Prostate gland (tissue), 2 donors: ENCODE results near the gene FCN3. TPM values are rescaled to one million over a fixed set of nuclear protein-coding genes. Genes with fewer than 3 reads are reported as not detected.
"Not testable (repeated sequence)": the region's sequence is repeated elsewhere in the genome, so short reads cannot be mapped to it uniquely, and the experiment has no call there.

Experiments
- DNase-seq: peaks from one replicate; pipeline ENCODE4 v3.0.0-alpha.2; 2019; ENCODE audit warnings: low spot score
- H3K27ac ChIP-seq, 2 donors: fragments of 200-600 bp; sonication (generic); 2 replicates each; pipeline ENCODE4 v1.5.1; 2017 to 2019
- H3K27me3 ChIP-seq: fragments of 200-600 bp; sonication (generic); replicated peaks from 2 replicates; pipeline ENCODE4 v1.5.1; 2019; ENCODE audit not compliant: insufficient read depth
- H3K36me3 ChIP-seq, 2 donors: fragments of 200-600 bp; sonication (generic); 1 replicate in 1 of 2; 2 replicates in 1 of 2; pipeline versions ENCODE4 v1.5.1 to v1.8.1; 2017 to 2019
- H3K4me1 ChIP-seq: fragments of 200-600 bp; sonication (generic); replicated peaks from 2 replicates; pipeline ENCODE4 v1.5.1; 2019
- H3K4me3 ChIP-seq, 2 donors: fragments of 200-600 bp; sonication (generic); 2 replicates each; pipeline ENCODE4 v1.5.1; 2017 to 2019
- H3K9me3 ChIP-seq: fragments of 200-600 bp; sonication (generic); 2 replicates; pipeline ENCODE4 v1.5.1; 2017
- POLR2A ChIP-seq: fragments of 450-650 bp; IDR thresholded peaks from one replicate; pipeline ENCODE4 v1.6.1; 2016; ENCODE audit warnings: antibody characterized with exemption, mild to moderate bottlenecking
- POLR2AphosphoS5 ChIP-seq: sonication (generic); formaldehyde crosslinking; IDR thresholded peaks from one replicate; pipeline ENCODE4 v1.6.1; 2017; ENCODE audit warnings: antibody characterized with exemption
- WGBS: methylation state at CpG from one replicate; pipeline ENCODE4 v1.1.5; 2018; 5-methylcytosine and 5-hydroxymethylcytosine counted together
- intact Hi-C: fragments of 100-400 bp; cut with DNase I; formaldehyde crosslinking; loops from one replicate; pipeline ENCODE4 v1.14.2; 2022
- total RNA-seq, 2 donors: library from RNA; depleted of rRNA; stranded (reverse); fragments of >200 nt; gene quantifications; one replicate each; pipeline ENCODE4 v1.1.0, GENCODE V29; 2016
- TF ChIP-seq, protein P1 (sequence below), 4 experiments: fragments of 200-600 bp in 2 of 4; fragments of 450-650 bp in 2 of 4; sonication (generic) in 2 of 4; IDR thresholded peaks; 1 replicate in 3 of 4; 2 replicates in 1 of 4; pipeline ENCODE4 v1.5.1; 2016 to 2019; ENCODE audit warnings: antibody characterized with exemption in 4 of 4, mild to moderate bottlenecking in 2 of 4, moderate library complexity in 2 of 4

FCN3 gene
- total RNA-seq, 2 donors from 2014 or later = 0.82 to 15.6 TPM

DNA sequence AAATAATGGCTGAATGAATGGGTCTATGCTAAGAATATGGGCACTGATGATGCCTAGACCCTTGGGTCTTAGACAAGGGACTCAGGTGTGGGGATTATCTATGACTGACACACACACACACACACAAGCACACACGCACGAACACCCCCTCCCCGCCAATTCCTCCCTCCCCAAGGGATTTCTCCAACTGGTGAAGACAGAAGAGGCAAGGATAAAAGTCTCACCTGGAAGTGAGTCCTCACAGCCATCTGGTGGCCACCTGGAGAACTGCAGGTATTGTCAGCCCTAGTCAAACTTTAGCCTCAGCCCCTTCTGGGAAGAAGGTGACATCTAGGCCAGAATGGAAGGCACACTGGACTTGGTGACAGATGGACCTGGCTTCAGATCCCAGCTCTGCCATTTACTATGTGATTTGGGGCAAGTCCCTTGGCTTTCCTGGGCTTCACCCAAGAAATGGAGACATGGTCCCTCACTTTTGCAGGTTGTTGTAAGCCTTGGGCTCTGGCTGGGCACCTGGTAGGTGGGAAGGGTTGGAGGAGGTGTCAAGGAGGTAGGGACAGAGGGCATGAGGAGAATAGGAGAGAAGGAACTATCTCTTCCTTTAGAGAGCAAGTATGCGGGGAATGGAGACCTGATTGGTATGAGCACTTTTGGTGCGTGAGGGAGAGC is 13.8 kb upstream of the FCN3 start:
- no peaks in the 10 kb centered on the region for H3K27me3 ChIP-seq
- H3K27ac ChIP-seq = no peak overlapping the region
- WGBS = 40% methylated on average over 5 of the region's 5 CpGs
- peak; percentile 75 for DNase-seq
- H3K36me3 ChIP-seq = no peaks in the 10 kb centered on the region
- peaks cover 14% of the 10 kb centered on the region for H3K4me1 ChIP-seq
- intact Hi-C loops = loop anchor here (2.0 to 10.0 kb wide), 2 partner anchors 32 to 284 kb away; no protein-coding TSS in a partner anchor
- TF ChIP-seq POLR2AphosphoS5 (peak; percentile 65), POLR2A (no peak)
- TF ChIP-seq, protein P1, sequence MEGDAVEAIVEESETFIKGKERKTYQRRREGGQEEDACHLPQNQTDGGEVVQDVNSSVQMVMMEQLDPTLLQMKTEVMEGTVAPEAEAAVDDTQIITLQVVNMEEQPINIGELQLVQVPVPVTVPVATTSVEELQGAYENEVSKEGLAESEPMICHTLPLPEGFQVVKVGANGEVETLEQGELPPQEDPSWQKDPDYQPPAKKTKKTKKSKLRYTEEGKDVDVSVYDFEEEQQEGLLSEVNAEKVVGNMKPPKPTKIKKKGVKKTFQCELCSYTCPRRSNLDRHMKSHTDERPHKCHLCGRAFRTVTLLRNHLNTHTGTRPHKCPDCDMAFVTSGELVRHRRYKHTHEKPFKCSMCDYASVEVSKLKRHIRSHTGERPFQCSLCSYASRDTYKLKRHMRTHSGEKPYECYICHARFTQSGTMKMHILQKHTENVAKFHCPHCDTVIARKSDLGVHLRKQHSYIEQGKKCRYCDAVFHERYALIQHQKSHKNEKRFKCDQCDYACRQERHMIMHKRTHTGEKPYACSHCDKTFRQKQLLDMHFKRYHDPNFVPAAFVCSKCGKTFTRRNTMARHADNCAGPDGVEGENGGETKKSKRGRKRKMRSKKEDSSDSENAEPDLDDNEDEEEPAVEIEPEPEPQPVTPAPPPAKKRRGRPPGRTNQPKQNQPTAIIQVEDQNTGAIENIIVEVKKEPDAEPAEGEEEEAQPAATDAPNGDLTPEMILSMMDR (IDR thresholded peaks at IDR 0.05) = peak; percentile 89 to 96 (median 94)
- H3K9me3 ChIP-seq = no peaks in the 10 kb centered on the region
- no peak overlapping the region for H3K4me3 ChIP-seq

DNA sequence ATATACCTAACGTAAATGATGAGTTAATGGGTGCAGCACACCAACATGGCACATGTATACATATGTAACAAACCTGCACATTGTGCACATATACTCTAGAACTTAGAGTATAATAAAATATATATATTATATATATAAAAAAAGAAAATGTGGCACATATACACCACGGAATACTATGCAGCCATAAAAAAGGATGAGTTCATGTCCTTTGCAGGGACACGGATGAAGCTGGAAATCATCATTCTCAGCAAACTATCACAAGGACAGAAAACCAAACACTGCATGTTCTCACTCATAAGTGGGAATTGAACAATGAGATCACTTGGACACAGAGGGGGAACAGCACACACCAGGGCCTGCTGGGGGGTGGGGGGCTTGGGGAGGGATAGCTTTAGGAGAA is 10.2 kb upstream of the FCN3 start:
- intact Hi-C loops = loop anchor here (10.0 kb wide), 1 partner anchor 280 kb away; no protein-coding TSS in a partner anchor
- not testable (repeated sequence) for H3K9me3 ChIP-seq, H3K4me3 ChIP-seq, H3K4me1 ChIP-seq, DNase-seq, H3K27ac ChIP-seq, H3K36me3 ChIP-seq, H3K27me3 ChIP-seq
- WGBS = 92% methylated on average over 3 of the region's 3 CpGs

DNA sequence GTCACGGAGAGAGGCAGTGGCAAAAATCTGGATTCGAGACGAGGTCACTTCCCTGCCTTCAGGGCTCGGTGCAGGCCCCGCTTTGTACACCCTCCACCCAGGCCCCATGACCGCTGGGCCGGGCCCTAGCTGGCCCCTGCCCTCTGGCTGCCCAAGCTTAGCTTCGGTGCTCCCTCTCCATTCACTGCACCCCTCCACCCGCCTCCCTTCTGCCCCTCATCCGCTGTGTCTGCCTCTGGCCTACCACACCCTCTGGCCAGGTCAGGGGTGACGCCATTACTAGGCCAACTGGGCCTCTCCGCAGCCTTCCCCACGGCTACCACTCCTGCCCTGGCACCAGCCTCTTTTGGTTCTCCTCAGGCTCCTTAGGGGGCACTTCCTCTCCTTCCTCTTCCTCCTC is 9.0 kb upstream of the FCN3 start:
- DNase-seq = no peak
- Histone ChIP-seq H3K4me3 (no peak overlapping the region), H3K27me3 (no peaks in the 10 kb centered on the region), H3K4me1 (peaks cover 4% of the 10 kb centered on the region), H3K36me3 (no peaks in the 10 kb centered on the region), H3K27ac (no peak overlapping the region), H3K9me3 (no peaks in the 10 kb centered on the region)
- TF ChIP-seq, protein P1 (IDR thresholded peaks at IDR 0.05) = no peak
- no peak for TF ChIP-seq POLR2A
- WGBS = 83% methylated on average over 13 of the region's 13 CpGs
- intact Hi-C loops = loop anchor here (10.0 kb wide), 1 partner anchor 279 kb away; no protein-coding TSS in a partner anchor

DNA sequence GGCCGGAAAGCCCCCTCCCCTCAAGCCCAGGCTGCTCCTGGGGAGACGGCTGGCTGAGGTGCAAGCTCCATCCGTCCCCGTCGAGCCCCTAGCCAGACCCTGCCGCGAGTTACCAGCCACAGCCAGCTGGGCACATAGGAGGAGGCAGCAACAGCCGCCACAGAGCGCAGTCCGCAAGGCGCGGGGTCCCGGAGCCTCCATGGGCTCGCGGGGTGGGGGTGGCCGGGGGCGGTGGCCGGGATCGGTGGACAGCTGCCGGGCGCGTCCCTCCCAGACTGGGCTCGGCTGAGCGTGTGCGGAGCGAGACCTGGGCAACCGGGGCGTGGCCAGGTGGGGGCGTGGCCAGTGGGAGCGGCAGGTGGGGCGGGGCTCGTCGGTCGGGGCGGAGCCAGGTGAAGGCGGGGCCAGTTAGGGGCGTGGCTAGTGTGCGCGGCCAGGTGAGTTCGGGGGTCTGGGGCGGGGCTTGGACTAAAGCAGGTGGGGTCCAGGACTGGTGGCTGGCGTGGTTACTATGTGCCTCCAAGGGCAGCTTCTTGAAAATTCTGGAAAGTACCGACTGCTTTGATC is 8.5 kb upstream of the FCN3 start, which contains the start of gene CD164L2:
TSS of gene CD164L2 (minus strand) at position 295 of the 567 bp plus-strand sequence. CDS start at position 201, 94 bp downstream.
- 25% methylated on average over 12 of the region's 43 CpGs for WGBS
- no peaks in the 10 kb centered on the region for H3K36me3 ChIP-seq
- peak within 1 kb of the TSS in 1 of 2 donors; percentile 30 for H3K27ac ChIP-seq
- H3K4me1 ChIP-seq = peaks cover 4% of the 10 kb centered on the region
- no peaks in the 10 kb centered on the region for H3K9me3 ChIP-seq
- peak within 1 kb of the TSS; percentile 21 to 41 for H3K4me3 ChIP-seq
- H3K27me3 ChIP-seq = no peaks in the 10 kb centered on the region
- TF ChIP-seq, protein P1 (IDR thresholded peaks at IDR 0.05) = no peak
- TF ChIP-seq POLR2AphosphoS5 (peak; percentile 68), POLR2A (peak; percentile 47)
- intact Hi-C loops = loop anchor here (10.0 kb wide), 1 partner anchor 278 kb away; no protein-coding TSS in a partner anchor
- peak; percentile 84 for DNase-seq

DNA sequence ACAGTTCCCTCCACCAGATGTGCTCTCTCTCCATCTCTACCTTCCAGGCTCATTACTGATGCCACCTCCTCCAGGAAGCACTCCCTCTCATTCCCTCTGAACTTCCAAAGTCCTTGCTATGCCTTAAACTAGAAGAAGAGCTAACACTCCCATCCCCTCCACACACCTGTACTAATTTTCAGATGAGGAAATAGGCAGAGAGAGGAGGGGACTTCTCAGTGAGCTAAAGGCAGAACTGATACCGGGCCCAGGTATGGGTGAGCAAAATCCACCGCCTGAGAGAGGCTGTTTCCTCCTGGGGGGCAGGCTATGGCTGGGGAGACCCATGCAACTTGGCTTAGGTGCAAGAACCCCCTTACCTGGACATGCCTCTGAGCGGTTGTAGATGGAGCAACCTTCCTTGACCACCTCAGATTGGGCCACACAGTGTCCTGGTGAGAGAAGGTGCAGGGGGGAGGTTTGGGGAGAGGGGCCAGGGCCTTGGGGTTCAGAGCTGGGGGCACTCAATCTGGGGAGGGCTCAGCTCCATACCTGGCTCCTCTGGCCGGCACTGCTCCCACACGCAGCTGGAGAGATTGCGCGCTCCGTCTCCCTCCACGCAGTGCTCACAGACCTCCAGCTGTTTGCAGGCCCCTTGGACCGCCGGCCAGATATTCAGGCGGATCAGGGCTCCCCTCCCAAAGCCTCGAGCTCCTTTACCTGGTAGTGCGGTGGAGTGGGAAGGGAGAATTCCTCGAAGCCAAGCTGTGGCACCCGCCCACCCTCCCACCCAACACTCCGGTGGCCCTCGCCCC is 7.5 kb upstream of the FCN3 start:
- intact Hi-C loops = loop anchor here (10.0 kb wide), 1 partner anchor 277 kb away; no protein-coding TSS in a partner anchor
- Histone ChIP-seq H3K27me3 (no peaks in the 10 kb centered on the region), H3K9me3 (no peaks in the 10 kb centered on the region), H3K36me3 (no peaks in the 10 kb centered on the region), H3K4me3 (no peak overlapping the region), H3K4me1 (peaks cover 4% of the 10 kb centered on the region), H3K27ac (no peak overlapping the region)
- no peak for DNase-seq
- TF ChIP-seq POLR2A (no peak), POLR2AphosphoS5 (no peak)
- TF ChIP-seq, protein P1 (IDR thresholded peaks at IDR 0.05) = no peak
- 65% methylated on average over 18 of the region's 18 CpGs for WGBS
